Fibroblast of pulmonary artery (primary cell): ENCODE results near the gene IGF2BP3.
A peak's percentile ranks its signal among the peaks of the same experiment; 100 is the strongest.

Experiments used
- DNase-seq: peaks from one replicate; pipeline ENCODE4 v3.0.0-alpha.2; 2010; ENCODE audit warnings: low read depth
- H3K4me3 ChIP-seq: replicated peaks from 2 replicates; pipeline ENCODE4 v1.5.1; 2011; ENCODE audit warnings: low read depth, mild to moderate bottlenecking, control low read depth, low read length, moderate library complexity
- CTCF ChIP-seq: IDR thresholded peaks from 2 replicates; pipeline ENCODE4 v1.5.1; 2011; ENCODE audit warnings: mild to moderate bottlenecking, control low read depth, low read length, inconsistent platforms; ENCODE audit errors: missing control alignments

The IGF2BP3 gene

GRCh38 chr7:23283086-23283485 is 187.2 kb downstream of the IGF2BP3 start:
- DNase-seq = no peak
- no peak overlapping the region for H3K4me3 ChIP-seq
- TF ChIP-seq CTCF = no peak

GRCh38 chr7:23279819-23280525 is 190.3 kb downstream of the IGF2BP3 start:
- no peak overlapping the region for H3K4me3 ChIP-seq
- TF ChIP-seq CTCF = no peak
- DNase-seq = no peak

GRCh38 chr7:23277359-23277989 is 192.8 kb downstream of the IGF2BP3 start:
- TF ChIP-seq CTCF = peak; percentile 95
- H3K4me3 ChIP-seq = no peak overlapping the region
- DNase-seq = peak; percentile 84

- no peak for TF ChIP-seq CTCF
These were observed 193.3 kb downstream of the IGF2BP3 start for GRCh38 chr7:23276947-23277346.

GRCh38 chr7:23276376-23276775 is 193.9 kb downstream of the IGF2BP3 start:
- no peak overlapping the region for H3K4me3 ChIP-seq
- peak; percentile 14 for DNase-seq
- peak; percentile 15 for TF ChIP-seq CTCF

More at GRCh38 chr7:23276947-23277346, 193.3 kb downstream of the IGF2BP3 start:
- no peak overlapping the region for H3K4me3 ChIP-seq
- DNase-seq = no peak

GRCh38 chr7:23275912-23276311 is 194.4 kb downstream of the IGF2BP3 start:
- H3K4me3 ChIP-seq = no peak overlapping the region
- TF ChIP-seq CTCF = no peak
- no peak for DNase-seq
